ENCODE data around the gene B4GALNT2.
"Not testable (repeated sequence)": the region's sequence is repeated elsewhere in the genome, so short reads cannot be mapped to it uniquely, and the experiment has no call there.

B4GALNT2 gene, protein sequence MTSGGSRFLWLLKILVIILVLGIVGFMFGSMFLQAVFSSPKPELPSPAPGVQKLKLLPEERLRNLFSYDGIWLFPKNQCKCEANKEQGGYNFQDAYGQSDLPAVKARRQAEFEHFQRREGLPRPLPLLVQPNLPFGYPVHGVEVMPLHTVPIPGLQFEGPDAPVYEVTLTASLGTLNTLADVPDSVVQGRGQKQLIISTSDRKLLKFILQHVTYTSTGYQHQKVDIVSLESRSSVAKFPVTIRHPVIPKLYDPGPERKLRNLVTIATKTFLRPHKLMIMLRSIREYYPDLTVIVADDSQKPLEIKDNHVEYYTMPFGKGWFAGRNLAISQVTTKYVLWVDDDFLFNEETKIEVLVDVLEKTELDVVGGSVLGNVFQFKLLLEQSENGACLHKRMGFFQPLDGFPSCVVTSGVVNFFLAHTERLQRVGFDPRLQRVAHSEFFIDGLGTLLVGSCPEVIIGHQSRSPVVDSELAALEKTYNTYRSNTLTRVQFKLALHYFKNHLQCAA

DNA sequence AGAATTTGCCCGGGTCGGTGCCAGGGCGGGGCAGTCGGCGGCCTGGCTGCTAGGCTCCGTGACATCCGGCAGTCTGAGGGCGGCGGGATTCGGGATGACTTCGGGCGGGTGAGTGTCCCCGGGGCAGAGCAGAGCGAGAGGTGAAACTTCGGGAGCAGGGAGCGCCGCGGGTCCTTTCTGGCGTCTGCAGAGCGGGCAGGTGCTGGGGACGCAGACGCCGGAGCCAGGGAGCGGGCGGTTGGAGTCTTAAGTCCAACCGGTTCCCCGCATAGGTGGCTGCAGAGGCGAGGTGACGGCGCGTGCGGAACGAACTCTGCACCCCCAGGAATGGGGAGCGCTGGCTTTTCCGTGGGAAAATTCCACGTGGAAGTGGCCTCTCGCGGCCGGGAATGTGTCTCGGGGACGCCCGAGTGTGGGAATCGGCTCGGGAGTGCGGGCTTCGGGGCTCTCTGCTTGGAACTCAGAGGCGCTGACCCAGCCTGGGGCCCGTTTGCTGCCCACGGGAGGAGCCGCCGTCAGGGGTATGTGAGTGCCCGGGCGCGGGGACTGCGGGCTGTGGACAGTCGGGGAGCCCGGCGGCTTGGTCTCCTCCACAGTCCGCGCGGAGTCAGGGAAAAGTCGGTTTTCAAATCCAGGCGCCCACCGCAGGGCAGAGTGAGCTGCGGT lies at the start of gene B4GALNT2:
Gene B4GALNT2, plus strand, starts transcription at position 71 of the 666 bp plus-strand sequence. Its CDS starts 24 bp downstream, at position 95.
- no peak for DNase-seq

- DNase-seq = not testable (repeated sequence)
Observed at GRCh38 chr17:49085046-49085445, 47.5 kb upstream of the B4GALNT2 start.

DNA sequence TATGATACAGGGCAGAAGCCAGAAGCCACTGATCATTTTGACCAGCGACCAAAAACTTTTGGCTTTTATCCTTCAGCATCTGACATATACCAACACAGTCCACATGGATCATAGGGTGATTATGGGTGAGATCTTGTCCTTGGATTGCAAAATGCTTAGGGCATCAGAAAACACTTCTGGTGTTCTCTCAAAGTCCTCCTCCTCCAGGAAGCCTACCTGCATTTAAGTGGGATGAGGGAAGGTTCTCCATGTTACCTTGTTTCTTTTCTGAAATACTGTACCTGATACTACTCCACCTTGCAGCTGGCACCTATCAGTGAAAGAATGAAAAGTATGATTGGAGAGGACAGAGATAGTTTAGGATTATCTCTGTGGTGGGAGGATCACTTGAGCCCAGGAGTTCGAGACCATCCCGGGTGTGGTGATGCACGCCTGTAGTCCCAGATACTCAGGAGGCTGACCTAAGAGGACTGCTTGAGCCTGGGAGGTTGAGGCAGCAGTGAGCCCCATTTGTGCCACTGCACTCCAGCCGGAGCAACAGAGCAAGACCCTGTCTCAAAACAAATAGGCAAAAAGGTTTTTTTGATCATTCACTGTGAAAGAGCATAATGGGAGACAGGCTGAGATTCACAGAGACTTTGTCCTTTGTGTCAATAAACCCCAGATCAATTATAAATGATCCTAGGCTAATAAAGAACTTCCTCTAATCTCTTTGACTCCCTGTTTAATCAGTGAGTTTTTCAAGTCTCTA lies 46.8 kb upstream of the B4GALNT2 start:
- no peak for DNase-seq

DNA sequence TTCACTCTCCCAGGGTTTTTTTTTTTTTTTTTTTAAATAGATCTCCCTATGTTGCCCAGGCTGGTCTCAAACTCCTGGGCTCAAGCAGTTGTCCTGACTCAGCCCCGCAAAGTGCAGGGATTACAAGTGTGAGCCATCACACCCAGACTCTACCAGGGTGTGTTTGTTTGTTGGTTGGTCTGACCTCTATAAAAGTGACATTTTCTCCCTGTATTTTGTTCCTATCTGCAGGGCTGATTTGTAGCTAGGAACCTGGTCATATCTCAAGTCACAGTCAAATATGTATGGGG lies 46.3 kb upstream of the B4GALNT2 start:
- no peak for DNase-seq

GRCh38 chr17:49086649-49087048 lies 45.9 kb upstream of the B4GALNT2 start:
- DNase-seq = no peak

- DNase-seq = no peak
Observed at GRCh38 chr17:49089094-49089493, 43.5 kb upstream of the B4GALNT2 start.

- DNase-seq = no peak
Observed at GRCh38 chr17:49090878-49091594, 41.5 kb upstream of the B4GALNT2 start.

DNA sequence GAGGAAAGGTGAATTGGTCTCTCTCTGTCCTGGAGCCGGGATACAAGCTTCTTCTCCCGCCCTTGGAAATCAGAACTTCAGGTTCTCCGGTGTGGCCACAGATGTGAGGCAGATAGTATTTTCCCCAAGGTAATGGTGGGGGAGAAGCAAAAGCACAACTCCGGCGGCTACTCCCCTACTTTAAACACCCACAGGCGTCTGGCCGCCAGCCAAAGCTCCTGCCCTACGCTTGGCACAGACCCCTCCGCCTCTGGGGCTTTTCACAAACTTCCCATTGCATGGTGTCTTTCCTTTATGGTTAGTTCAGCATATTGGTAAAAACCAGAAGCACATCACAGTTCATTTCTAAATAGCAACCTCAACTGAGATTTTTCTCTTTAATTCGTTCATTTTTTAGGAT lies 39.4 kb upstream of the B4GALNT2 start:
- no peak for DNase-seq

GRCh38 chr17:49100601-49101000 lies 32.0 kb upstream of the B4GALNT2 start:
- DNase-seq = no peak

- no peak for DNase-seq
Observed at GRCh38 chr17:49101054-49101534, 31.5 kb upstream of the B4GALNT2 start.

DNA sequence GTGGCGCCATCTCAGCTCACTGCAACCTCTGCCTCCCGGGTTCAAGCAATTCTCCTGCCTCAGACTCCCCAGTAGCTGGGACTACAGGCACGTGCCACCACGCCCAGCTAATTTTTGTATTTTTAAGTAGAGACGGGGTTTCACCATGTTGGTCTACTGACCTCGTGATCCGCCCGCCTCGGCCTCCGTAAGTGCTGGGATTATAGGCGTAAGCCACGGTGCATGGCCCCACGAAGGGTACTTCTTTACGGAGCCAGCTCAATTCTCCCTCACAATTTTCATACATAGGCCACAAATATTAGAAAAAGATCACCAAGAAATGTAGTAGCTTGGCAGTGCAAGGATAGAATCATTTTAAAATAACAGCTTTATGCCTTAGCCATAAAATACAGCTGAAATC lies 29.2 kb upstream of the B4GALNT2 start:
- not testable (repeated sequence) for DNase-seq

DNA sequence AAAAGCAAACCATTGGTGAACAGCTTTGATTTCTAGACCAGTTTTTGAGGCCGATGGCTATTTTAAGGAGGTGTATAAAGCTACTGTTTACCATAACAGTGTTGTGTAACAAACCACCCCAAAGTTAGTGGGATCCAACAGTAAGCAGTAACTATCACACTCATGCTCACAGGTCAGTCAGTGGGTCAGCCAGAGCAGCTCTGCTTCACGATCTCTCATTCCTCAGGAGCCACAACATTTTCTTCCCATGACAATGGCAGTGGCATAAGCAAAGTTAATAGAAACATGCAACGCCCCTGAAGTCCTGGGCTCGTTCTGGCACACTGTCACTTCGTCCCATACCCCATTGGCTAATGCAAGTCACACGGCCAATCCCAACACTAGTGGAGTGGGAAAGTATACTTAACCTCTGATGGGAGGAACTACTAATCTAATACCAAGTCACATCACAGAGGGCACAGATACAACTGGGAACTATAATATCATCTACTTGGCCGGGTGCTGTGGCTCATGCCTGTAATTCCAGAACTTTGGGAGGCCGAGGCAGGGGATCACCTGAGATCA lies 28.0 kb upstream of the B4GALNT2 start:
- no peak for DNase-seq

DNA sequence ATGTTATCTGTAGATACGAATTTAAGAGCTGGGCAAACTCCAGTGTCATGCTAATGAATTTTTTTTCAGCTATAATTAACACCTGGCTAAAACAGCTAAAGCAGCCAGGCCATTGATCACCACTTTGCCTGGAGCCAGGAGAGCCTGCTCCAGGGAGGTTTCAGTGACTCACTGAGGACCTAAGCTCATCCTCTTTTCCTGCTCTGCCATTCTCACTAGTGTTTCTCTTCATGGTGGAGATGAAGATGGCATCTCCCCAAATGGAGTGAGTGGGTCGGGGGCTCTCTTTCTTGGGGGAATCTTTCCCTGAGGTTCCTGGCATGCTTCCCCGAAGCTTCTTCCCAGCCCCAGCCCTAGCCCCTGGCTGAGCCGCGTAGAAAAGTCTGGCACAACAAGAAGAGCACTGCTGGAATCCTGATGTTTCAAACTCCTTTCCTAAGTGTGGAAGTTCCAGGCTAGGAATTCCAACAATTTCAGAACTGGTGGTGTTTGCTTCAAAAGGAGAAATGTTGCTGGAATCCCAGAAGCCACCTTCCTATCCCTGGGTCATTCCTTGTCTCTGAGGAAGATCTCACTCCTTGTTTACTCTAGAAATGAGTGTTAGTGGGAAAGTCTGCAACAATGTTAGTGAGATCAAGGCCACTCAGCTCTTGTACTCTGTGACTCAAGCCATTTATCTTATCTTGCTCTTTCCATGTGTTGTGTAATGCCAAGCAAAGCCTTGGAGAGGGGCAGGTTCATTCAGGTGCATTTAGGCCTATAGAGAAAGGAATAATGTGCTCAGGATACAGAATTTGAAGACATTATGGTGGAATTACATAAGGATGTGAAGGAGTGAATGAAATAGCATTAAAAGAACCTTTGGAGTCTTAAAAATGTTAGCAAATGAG lies 26.0 kb upstream of the B4GALNT2 start:
- DNase-seq = no peak

GRCh38 chr17:49107211-49107557 lies 25.4 kb upstream of the B4GALNT2 start:
- no peak for DNase-seq

GRCh38 chr17:49108318-49108717 lies 24.3 kb upstream of the B4GALNT2 start:
- DNase-seq = peak; percentile 22

- DNase-seq = no peak
Observed at GRCh38 chr17:49110509-49110908, 22.1 kb upstream of the B4GALNT2 start.

GRCh38 chr17:49111934-49112333 lies 20.6 kb upstream of the B4GALNT2 start:
- no peak for DNase-seq

DNA sequence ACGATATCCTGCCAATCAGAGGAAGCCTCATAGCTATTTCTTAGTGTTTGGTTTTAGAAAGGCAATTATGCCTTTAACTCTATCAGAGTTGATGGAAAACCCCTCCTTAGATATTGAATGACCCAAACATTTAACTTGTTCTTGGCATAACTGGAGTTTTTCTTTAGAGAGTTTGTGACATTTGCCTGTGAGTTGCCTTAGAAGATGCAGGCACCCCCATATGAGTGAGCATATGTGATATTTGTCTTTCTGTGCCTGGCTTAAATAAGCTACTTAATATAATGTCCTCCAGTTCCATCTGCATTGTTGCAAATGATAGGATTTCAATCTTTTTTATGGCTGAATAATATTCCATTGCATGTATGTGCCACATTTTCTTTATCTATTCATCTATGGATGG lies 19.6 kb upstream of the B4GALNT2 start:
- DNase-seq = no peak

- DNase-seq = no peak
Observed at GRCh38 chr17:49114703-49115102, 17.9 kb upstream of the B4GALNT2 start.

- no peak for DNase-seq
Observed at GRCh38 chr17:49117587-49118230, 14.9 kb upstream of the B4GALNT2 start.

DNA sequence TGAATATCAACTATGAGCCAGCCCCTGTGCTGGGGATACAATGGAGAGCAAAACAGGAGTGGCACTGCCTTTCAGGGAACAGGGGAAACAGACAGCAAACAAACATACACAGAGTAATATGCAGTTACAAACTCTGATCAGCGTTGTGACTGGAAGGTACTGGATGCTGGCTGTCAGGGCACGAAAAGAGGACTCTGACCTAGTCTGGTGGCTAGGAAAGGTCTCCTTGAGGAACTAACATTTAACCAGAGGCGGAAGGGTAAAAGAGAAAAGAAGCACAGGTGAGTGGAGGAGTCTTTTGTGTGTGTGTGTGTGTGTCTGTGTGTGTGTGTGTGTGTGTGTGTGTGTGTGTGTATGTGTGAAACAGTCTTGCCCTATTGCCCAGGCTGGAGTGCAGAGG lies 12.4 kb upstream of the B4GALNT2 start:
- DNase-seq = no peak

Measured in midbrain (tissue), 1 donor.